A673 (cell line): ENCODE data around the gene SCAANT1. TPM values are rescaled to one million over a fixed set of nuclear protein-coding genes. Genes with fewer than 3 reads are reported as not detected.

ENCODE experiments used
- BruUV-seq: library from RNA; stranded (reverse); fragments of 400-500 nt; replicated peaks from 2 replicates; lab custom pipeline; 2021; lab: Mats Ljungman, UMichigan
- CTCF ChIA-PET: fragments of 300-600 bp; sonication (Branson Sonifier 250); formaldehyde crosslinking; loops from one replicate; lab custom pipeline; 2022; ENCODE audit warnings: antibody characterized with exemption; lab: Charles Lee
- POLR2A ChIA-PET: fragments of 300-600 bp; sonication (Branson Sonifier 250); formaldehyde crosslinking; loops from one replicate; lab custom pipeline; 2022; ENCODE audit warnings: antibody characterized with exemption; ENCODE audit not compliant: low non-redundant PET; lab: Charles Lee
- DNase-seq: peaks from one replicate; pipeline ENCODE4 v3.0.0-alpha.2; 2015; ENCODE audit warnings: low spot score
- H3K27ac ChIP-seq: fragments of 200-600 bp; sonication (generic); 2 replicates; pipeline ENCODE4 v1.5.1; 2016; ENCODE audit warnings: mixed run types, low read depth, mild to moderate bottlenecking, mixed read lengths, antibody characterized with exemption, low read length; ENCODE audit not compliant: poor library complexity, severe bottlenecking
- H3K27me3 ChIP-seq: fragments of 200-600 bp; sonication (generic); replicated peaks from 2 replicates; pipeline ENCODE4 v1.6.1; 2017; ENCODE audit warnings: mixed run types, low read depth, mild to moderate bottlenecking, mixed read lengths, antibody characterized with exemption, low read length; ENCODE audit not compliant: insufficient read depth, poor library complexity
- H3K36me3 ChIP-seq: fragments of 200-600 bp; sonication (generic); 2 replicates; pipeline ENCODE4 v1.6.1; 2016; ENCODE audit warnings: mixed run types, mild to moderate bottlenecking, mixed read lengths, antibody characterized with exemption, low read length; ENCODE audit not compliant: insufficient read depth, poor library complexity, severe bottlenecking
- H3K4me1 ChIP-seq: fragments of 200-600 bp; sonication (generic); 2 replicates; pipeline ENCODE4 v1.6.1; 2017; ENCODE audit warnings: mixed run types, mild to moderate bottlenecking, mixed read lengths, antibody characterized with exemption, low read length; ENCODE audit not compliant: insufficient read depth, poor library complexity, severe bottlenecking
- H3K4me3 ChIP-seq: fragments of 200-600 bp; sonication (generic); 2 replicates; pipeline ENCODE4 v1.5.1; 2016; ENCODE audit warnings: low read depth, mixed run types, mild to moderate bottlenecking, mixed read lengths, low read length; ENCODE audit not compliant: poor library complexity, severe bottlenecking
- H3K9me3 ChIP-seq: fragments of 200-600 bp; sonication (generic); 2 replicates; pipeline ENCODE4 v1.6.1; 2016; ENCODE audit warnings: mixed run types, low read depth, mild to moderate bottlenecking, mixed read lengths, antibody characterized with exemption, low read length; ENCODE audit not compliant: poor library complexity, severe bottlenecking
- CTCF ChIP-seq: fragments of 300-800, 200-600 bp; sonication (generic); conservative IDR thresholded peaks from 2 replicates; pipeline ENCODE4 v1.5.1; 2017; ENCODE audit warnings: low read depth, mild to moderate bottlenecking, antibody characterized with exemption, low read length, moderate library complexity, mixed read lengths
- EZH2 ChIP-seq: fragments of 200-600 bp; sonication (generic); IDR thresholded peaks from 2 replicates; pipeline ENCODE4 v1.6.1; 2017; ENCODE audit warnings: borderline replicate concordance, low read depth, mild to moderate bottlenecking, mixed read lengths, antibody characterized with exemption, low read length; ENCODE audit not compliant: poor library complexity, severe bottlenecking
- intact Hi-C: fragments of 100-400 bp; cut with micrococcal nuclease; formaldehyde crosslinking; loops from one replicate; pipeline ENCODE4 v1.10.0; 2022; ENCODE audit not compliant: unreplicated experiment
- total RNA-seq: library from RNA; stranded (reverse); gene quantifications from 2 replicates; pipeline ENCODE4 v1.2.3, GENCODE V29; 2021

Gene SCAANT1
- total RNA-seq, 1 experiment from 2014 or later: not detected

GRCh38 chr3:63891518-63891917, 20.7 kb downstream of the SCAANT1 start:
- Histone ChIP-seq H3K36me3 (no peaks in the 10 kb centered on the region), H3K27me3 (no peaks in the 10 kb centered on the region), H3K27ac (no peak overlapping the region), H3K4me1 (no peaks in the 10 kb centered on the region), H3K9me3 (no peaks in the 10 kb centered on the region), H3K4me3 (no peak overlapping the region)
- no peak for DNase-seq
- BruUV-seq: no TSS peak
- POLR2A ChIA-PET: no interaction called here
- intact Hi-C loops: no loop called here
- CTCF ChIA-PET: no interaction called here
- no peak for TF ChIP-seq EZH2
- TF ChIP-seq CTCF: no peak

GRCh38 chr3:63886858-63887257, 25.3 kb downstream of the SCAANT1 start:
- H3K4me3 ChIP-seq: no peak overlapping the region
- no peak overlapping the region for H3K27ac ChIP-seq
- no peak for DNase-seq
- CTCF ChIA-PET: no interaction called here
- H3K27me3 ChIP-seq: no peaks in the 10 kb centered on the region
- no peaks in the 10 kb centered on the region for H3K4me1 ChIP-seq
- intact Hi-C loops: no loop called here
- BruUV-seq: no TSS peak
- H3K36me3 ChIP-seq: no peaks in the 10 kb centered on the region
- H3K9me3 ChIP-seq: no peaks in the 10 kb centered on the region
- POLR2A ChIA-PET: no interaction called here
- TF ChIP-seq EZH2 (no peak), CTCF (no peak)

- no TSS peak for BruUV-seq
- intact Hi-C loops: no loop called here
- ChIA-PET POLR2A (no interaction called here), CTCF (no interaction called here)
- Histone ChIP-seq H3K27ac (no peak overlapping the region), H3K9me3 (no peaks in the 10 kb centered on the region), H3K4me1 (peaks cover 4% of the 10 kb centered on the region), H3K4me3 (no peak overlapping the region), H3K36me3 (no peaks in the 10 kb centered on the region), H3K27me3 (no peaks in the 10 kb centered on the region)
- TF ChIP-seq CTCF (no peak), EZH2 (no peak)
- DNase-seq: no peak
Measured at GRCh38 chr3:63880653-63881052, 31.5 kb downstream of the SCAANT1 start.
